Esophagus muscularis mucosa (tissue), 4 donors: ENCODE measurements around the gene ZFAND2B.

Experiments
- CTCF ChIP-seq, 3 experiments: fragments of 200-600 bp in 2 of 3; fragments of 450-650 bp in 1 of 3; sonication (generic) in 2 of 3; IDR thresholded peaks; one replicate each; pipeline ENCODE4 v1.5.1; 2017 to 2019; ENCODE audit warnings: antibody characterized with exemption in 3 of 3, mild to moderate bottlenecking in 2 of 3, moderate library complexity in 1 of 3
- EP300 ChIP-seq: sonication (generic); formaldehyde crosslinking; IDR thresholded peaks from one replicate; pipeline ENCODE4 v1.6.1; 2017; ENCODE audit warnings: antibody characterized with exemption
- POLR2A ChIP-seq: fragments of 450-650 bp; IDR thresholded peaks from one replicate; pipeline ENCODE4 v1.6.1; 2017; ENCODE audit warnings: antibody characterized with exemption, moderate library complexity, mild to moderate bottlenecking, low read depth
- POLR2AphosphoS5 ChIP-seq, 2 donors: sonication (generic); formaldehyde crosslinking; IDR thresholded peaks; one replicate each; pipeline ENCODE4 v1.6.1; 2017; ENCODE audit warnings: antibody characterized with exemption in 2 of 2

- TF ChIP-seq CTCF (IDR thresholded peaks at IDR 0.05): no peak
- no peak for TF ChIP-seq POLR2A
- no peak for TF ChIP-seq POLR2AphosphoS5 (IDR thresholded peaks at IDR 0.05)
- TF ChIP-seq EP300: no peak
Observed at GRCh38 chr2:219158025-219158424, 48.6 kb upstream of the ZFAND2B start.
